HUES6 (cell line): ENCODE measurements around the gene SMURF2.

Source experiments
- H3K27ac ChIP-seq: 2 replicates; pipeline ENCODE4 v1.7.0; 2013; ENCODE audit warnings: low read depth, mild to moderate bottlenecking, low read length, inconsistent platforms
- H3K27me3 ChIP-seq: 2 replicates; pipeline ENCODE4 v1.6.1; 2013; ENCODE audit warnings: low read length; ENCODE audit not compliant: control insufficient read depth, insufficient read depth
- H3K36me3 ChIP-seq: 2 replicates; pipeline ENCODE4 v1.6.1; 2013; ENCODE audit warnings: low read length; ENCODE audit not compliant: control insufficient read depth, insufficient read depth
- H3K4me1 ChIP-seq: 2 replicates; pipeline ENCODE4 v1.6.1; 2013; ENCODE audit warnings: low read length; ENCODE audit not compliant: control insufficient read depth, insufficient read depth
- H3K4me3 ChIP-seq: 2 replicates; pipeline ENCODE4 v1.5.1; 2013; ENCODE audit warnings: low read depth, low read length
- H3K9ac ChIP-seq: one replicate; pipeline ENCODE4 v1.6.1; 2013; ENCODE audit warnings: mild to moderate bottlenecking, low read length
- H3K9me3 ChIP-seq: 2 replicates; pipeline ENCODE4 v1.6.1; 2013; ENCODE audit warnings: low read depth, low read length; ENCODE audit not compliant: control insufficient read depth, insufficient read depth

SMURF2 gene

DNA sequence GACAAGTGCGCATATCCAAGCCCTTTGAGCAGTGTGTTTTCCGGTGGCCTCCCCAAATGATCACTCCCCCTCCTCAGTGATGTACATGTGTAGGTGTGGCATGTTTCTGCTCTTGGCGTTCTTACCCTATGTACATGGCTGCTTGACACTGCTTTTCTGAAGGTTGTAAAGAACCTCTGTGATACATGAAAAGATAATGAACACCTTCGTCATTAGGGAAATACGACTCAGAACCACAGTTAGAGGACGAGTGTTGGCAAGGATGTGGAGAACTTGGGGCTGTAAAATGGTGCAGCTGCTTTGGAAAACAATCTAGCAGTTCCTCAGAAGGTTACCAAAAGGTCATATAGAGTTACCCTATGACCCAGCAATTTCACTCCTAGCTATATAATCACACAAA, 126.8 kb downstream of the SMURF2 start:
- Histone ChIP-seq H3K4me3 (no peak overlapping the region), H3K4me1 (no peaks in the 10 kb centered on the region), H3K27me3 (no peaks in the 10 kb centered on the region), H3K36me3 (peaks cover 96% of the 10 kb centered on the region), H3K9me3 (no peaks in the 10 kb centered on the region), H3K9ac (no peak overlapping the region), H3K27ac (no peak overlapping the region)

DNA sequence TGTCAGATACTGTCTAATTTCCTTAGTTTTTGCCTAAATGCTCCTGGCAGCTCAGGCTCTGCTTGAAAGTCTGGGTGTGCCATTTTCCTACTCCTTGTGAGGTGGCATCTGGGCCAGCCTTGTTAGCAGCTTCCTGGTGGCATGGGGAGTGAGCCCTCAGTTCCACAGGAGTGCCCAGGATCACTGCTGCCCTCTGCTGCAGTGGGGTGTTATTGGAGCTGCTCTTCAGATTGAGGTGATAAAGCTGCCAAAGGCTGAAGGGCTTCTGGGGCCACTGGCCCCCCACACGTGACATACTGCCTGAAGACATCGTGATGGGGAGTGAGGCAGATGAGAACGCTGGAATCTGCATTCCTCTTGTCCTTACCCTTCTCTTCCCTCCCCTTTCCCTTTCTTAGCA, 127.9 kb downstream of the SMURF2 start:
- no peaks in the 10 kb centered on the region for H3K4me1 ChIP-seq
- H3K4me3 ChIP-seq = no peak overlapping the region
- peaks cover 100% of the 10 kb centered on the region for H3K36me3 ChIP-seq
- no peaks in the 10 kb centered on the region for H3K9me3 ChIP-seq
- H3K27ac ChIP-seq = no peak overlapping the region
- H3K9ac ChIP-seq = no peak overlapping the region
- no peaks in the 10 kb centered on the region for H3K27me3 ChIP-seq

DNA sequence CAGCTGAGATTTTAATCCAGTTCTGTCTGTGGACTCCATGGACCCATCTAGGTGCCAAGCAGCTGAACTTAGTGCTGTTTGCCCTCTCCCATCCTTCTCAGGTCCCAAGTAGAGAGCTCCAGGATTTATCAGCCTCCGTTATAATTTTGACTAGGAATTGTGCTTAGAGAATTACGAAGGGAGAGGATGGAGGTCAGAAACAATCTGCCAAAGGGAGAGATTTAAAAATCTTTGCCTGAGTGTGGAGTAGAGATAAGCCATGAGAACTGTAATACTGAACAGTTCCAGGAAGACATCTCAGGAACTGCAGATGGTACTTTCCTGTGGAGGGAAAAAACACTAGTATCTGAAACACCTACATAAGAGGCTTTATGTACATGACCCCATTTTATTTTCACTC, 128.3 kb downstream of the SMURF2 start:
- H3K27me3 ChIP-seq = no peaks in the 10 kb centered on the region
- no peak overlapping the region for H3K9ac ChIP-seq
- no peak overlapping the region for H3K27ac ChIP-seq
- no peak overlapping the region for H3K4me3 ChIP-seq
- no peaks in the 10 kb centered on the region for H3K4me1 ChIP-seq
- no peaks in the 10 kb centered on the region for H3K9me3 ChIP-seq
- H3K36me3 ChIP-seq = peaks cover 100% of the 10 kb centered on the region

DNA sequence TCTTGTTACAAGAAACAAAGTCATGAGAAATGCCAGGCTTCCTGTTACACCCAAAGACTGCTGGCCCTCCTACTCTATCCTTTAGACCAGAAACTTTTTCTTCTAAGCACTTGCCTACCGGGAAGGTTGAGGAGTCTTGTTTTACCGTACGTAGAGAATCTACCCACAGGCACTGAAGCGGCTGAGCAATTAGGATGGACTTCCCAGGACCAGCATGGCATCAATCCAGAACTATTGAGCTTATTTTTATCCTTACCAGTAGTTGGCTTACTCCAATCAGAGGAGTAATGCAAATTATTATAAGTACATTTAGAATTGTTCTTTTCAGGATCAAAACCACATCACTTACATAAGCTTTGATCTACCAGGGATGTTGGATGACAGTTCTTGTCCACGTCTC, 129.7 kb downstream of the SMURF2 start:
- Histone ChIP-seq H3K9me3 (no peaks in the 10 kb centered on the region), H3K27me3 (no peaks in the 10 kb centered on the region), H3K27ac (no peak overlapping the region), H3K36me3 (peaks cover 99% of the 10 kb centered on the region), H3K9ac (no peak overlapping the region), H3K4me3 (no peak overlapping the region), H3K4me1 (no peaks in the 10 kb centered on the region)

DNA sequence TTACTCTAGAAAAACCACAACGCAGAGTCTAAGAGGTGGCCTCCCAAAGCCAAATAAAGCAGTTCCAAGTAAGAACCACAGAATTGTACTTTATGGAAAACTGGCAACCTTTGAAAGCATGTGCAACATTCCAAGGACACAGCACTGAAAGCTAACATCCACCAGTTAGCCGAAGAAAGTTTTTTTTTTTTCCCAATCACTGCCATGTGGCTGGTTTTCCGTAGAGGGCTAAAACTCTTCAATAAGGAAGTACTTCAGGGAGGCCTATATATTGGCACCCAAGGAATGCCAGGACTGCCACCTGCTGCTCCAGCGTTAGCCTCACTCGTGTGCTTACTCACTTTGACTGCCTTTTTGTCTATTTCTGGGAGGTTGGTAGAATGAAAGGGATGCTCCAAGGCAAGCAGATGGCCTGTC, 130.1 kb downstream of the SMURF2 start:
- Histone ChIP-seq H3K4me3 (no peak overlapping the region), H3K9me3 (no peaks in the 10 kb centered on the region), H3K27me3 (no peaks in the 10 kb centered on the region), H3K9ac (no peak overlapping the region), H3K27ac (no peak overlapping the region), H3K4me1 (no peaks in the 10 kb centered on the region), H3K36me3 (peaks cover 99% of the 10 kb centered on the region)

DNA sequence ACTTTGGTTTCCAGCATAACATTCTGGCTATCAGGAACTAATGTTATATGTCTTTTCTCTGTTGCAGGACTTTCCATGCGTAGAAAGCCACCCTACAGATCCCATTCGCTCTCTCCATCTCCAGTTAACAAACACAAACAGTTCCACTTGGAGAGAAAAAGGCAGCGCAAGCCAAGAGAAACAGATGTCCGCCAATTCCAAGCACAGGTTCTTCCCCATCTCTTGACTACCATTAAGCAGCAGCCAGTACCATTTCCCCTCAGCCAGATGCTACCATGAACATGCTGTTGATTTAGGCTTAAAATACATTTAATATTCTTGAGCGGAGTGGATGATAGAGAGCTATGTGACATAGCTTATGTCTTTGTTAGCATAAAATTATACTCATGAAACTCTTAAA, 132.9 kb downstream of the SMURF2 start:
- Histone ChIP-seq H3K9ac (no peak overlapping the region), H3K4me3 (no peak overlapping the region), H3K9me3 (no peaks in the 10 kb centered on the region), H3K27ac (no peak overlapping the region), H3K36me3 (peaks cover 98% of the 10 kb centered on the region), H3K27me3 (no peaks in the 10 kb centered on the region), H3K4me1 (no peaks in the 10 kb centered on the region)

DNA sequence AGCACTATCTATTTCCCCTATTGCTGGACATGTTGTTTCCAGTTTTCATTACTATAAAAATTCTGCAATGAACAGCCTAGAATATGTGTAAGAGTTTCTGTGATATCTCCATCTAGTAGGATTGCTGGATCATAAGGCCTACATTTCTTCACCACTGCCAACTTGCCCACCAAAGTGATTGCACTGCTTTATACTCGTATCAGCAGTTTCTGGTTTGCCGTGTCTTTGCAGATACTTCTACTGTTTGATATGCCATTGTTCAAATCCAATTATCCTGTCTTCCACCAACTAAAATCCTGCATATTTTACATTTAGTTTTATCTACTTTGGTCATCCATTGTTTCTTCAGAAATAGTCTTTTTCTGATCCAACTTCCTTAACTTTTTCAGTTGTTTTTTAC, 134.2 kb downstream of the SMURF2 start:
- Histone ChIP-seq H3K9me3 (no peaks in the 10 kb centered on the region), H3K4me3 (no peak overlapping the region), H3K27ac (no peak overlapping the region), H3K4me1 (no peaks in the 10 kb centered on the region), H3K27me3 (no peaks in the 10 kb centered on the region), H3K9ac (no peak overlapping the region), H3K36me3 (peaks cover 98% of the 10 kb centered on the region)

DNA sequence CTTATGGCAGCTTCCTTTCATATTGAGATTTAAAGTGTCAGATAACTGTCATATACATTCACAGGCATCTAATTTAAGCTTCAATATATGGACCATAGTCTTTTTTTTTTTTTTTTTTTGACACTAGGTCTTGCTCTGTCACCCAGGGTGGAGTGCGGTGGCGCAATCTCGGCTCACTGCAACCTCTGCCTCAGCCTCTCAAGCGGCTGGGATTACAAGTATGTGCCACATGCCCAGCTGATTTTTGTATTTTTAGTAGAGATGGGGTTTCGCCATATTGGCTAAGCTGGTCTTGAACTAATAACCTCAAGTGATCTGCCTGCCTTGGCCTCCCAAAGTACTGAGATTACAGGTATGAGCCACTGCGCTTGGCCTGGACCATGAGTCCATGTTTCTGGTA, 141.7 kb downstream of the SMURF2 start:
- H3K27ac ChIP-seq = no peak overlapping the region
- no peaks in the 10 kb centered on the region for H3K9me3 ChIP-seq
- no peak overlapping the region for H3K9ac ChIP-seq
- no peak overlapping the region for H3K4me3 ChIP-seq
- no peaks in the 10 kb centered on the region for H3K27me3 ChIP-seq
- H3K36me3 ChIP-seq = peaks cover 98% of the 10 kb centered on the region
- no peaks in the 10 kb centered on the region for H3K4me1 ChIP-seq

DNA sequence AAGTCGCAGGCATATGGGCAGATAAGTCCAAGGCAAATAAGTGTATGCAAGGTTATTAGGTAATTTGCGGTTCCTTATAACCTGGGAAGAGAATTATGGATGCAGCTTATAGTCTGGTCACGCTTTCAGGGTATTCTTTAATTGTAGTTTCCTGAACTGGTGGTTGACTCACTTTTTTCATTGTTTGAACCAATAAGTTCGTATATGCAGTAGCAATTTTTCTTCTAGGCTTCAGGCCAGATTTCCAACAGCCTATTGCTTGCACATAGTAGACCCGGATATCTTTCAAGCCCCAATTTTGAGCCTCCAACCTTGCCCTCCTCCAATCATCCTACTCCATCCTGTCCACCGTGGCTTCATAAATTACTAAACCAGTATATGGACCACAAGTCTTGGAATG, 142.5 kb downstream of the SMURF2 start:
- H3K36me3 ChIP-seq = peaks cover 98% of the 10 kb centered on the region
- H3K9me3 ChIP-seq = no peaks in the 10 kb centered on the region
- H3K27ac ChIP-seq = no peak overlapping the region
- H3K4me3 ChIP-seq = no peak overlapping the region
- H3K27me3 ChIP-seq = no peaks in the 10 kb centered on the region
- no peak overlapping the region for H3K9ac ChIP-seq
- H3K4me1 ChIP-seq = no peaks in the 10 kb centered on the region

DNA sequence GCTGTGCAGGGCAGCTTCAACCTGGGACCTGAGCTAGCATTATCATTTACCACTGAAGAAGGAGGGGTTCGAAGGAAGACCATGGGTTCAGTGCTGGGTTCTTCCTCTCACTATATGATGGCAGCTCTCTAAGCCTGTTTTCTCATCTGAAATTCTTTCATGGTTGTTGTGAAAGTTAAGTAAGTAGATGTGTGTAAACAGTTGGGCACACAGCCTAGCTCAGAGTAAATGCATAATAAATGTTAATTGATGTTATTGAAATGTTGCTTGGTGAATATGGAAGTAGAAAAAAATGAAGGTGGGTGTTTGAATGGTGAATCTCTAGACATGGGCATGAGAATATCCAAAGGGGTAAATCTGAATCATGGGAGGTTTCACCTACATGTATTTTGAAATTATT, 146.3 kb downstream of the SMURF2 start:
- H3K9me3 ChIP-seq = no peaks in the 10 kb centered on the region
- H3K27me3 ChIP-seq = no peaks in the 10 kb centered on the region
- no peak overlapping the region for H3K27ac ChIP-seq
- H3K4me1 ChIP-seq = no peaks in the 10 kb centered on the region
- peaks cover 98% of the 10 kb centered on the region for H3K36me3 ChIP-seq
- H3K9ac ChIP-seq = no peak overlapping the region
- no peak overlapping the region for H3K4me3 ChIP-seq

DNA sequence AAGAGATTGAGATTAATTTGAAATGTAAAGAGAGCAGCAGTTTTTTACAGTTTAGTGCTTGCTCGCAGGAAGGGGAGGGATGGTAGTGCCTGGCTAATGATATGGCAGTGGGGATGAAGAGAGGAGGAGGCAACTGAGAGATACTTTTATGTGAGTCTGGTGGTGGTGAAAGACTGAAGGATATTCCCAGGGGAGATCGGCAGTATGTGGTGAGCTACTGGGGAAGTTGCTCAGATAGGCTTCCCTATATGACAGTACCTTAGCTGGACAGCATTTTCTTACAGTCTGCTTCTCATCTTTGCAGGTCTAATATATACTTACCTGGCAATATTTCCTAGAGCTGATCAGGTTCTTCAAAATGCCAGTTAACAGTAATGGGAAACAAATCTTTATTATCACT, 146.7 kb downstream of the SMURF2 start:
- H3K27me3 ChIP-seq = no peaks in the 10 kb centered on the region
- no peaks in the 10 kb centered on the region for H3K4me1 ChIP-seq
- H3K36me3 ChIP-seq = peaks cover 97% of the 10 kb centered on the region
- no peaks in the 10 kb centered on the region for H3K9me3 ChIP-seq
- no peak overlapping the region for H3K9ac ChIP-seq
- H3K27ac ChIP-seq = no peak overlapping the region
- no peak overlapping the region for H3K4me3 ChIP-seq

DNA sequence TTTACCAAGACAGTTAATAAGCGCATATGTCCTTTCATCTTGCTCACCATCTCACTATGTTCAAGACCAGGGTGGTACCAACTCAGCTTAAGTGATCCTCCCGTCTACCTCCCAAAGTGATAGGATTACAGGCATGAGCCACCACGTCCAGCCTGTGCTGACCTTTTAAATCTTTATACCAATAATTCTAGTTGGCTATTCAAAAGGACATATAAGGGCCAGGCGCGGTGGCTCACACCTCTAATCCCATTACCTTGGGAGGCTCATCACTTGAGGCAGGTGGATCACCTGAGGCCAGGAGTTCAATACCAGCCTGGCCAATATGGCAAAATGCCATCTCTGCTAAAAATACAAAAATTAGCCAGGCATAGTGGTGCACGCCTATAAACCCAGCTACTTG, 152.9 kb downstream of the SMURF2 start:
- Histone ChIP-seq H3K27me3 (no peaks in the 10 kb centered on the region), H3K9me3 (no peaks in the 10 kb centered on the region), H3K4me3 (no peak overlapping the region), H3K4me1 (no peaks in the 10 kb centered on the region; the same call in 1 of the 2 replicates), H3K9ac (no peak overlapping the region), H3K27ac (no peak overlapping the region), H3K36me3 (peaks cover 65% of the 10 kb centered on the region)
